Small intestine (tissue), 7 donors: ENCODE measurements around the gene FAM98B. TPM values are rescaled to one million over a fixed set of nuclear protein-coding genes. Genes with fewer than 3 reads are reported as not detected.

Experiments
- DNase-seq, 2 donors: peaks; one replicate each; pipeline versions ENCODE4 v3.0.0 to v3.0.0-alpha.2; 2013
- FAIRE-seq: peaks from 2 replicates; lab custom pipeline; 2012; peaks lifted over from hg19 to GRCh38; lab: Jason Lieb, UNC
- H3K27ac ChIP-seq, 3 donors: one replicate each; pipeline ENCODE4 v1.5.1; 2013; ENCODE audit warnings: low read length in 2 of 3, mild to moderate bottlenecking in 2 of 3, control low read depth in 1 of 3, inconsistent platforms in 1 of 3, low read depth in 1 of 3, moderate library complexity in 1 of 3
- H3K27me3 ChIP-seq, 3 donors: one replicate each; pipeline ENCODE4 v1.6.1; 2013; ENCODE audit warnings: low read length in 3 of 3, inconsistent platforms in 1 of 3; ENCODE audit not compliant: control insufficient read depth in 3 of 3, insufficient read depth in 3 of 3
- H3K36me3 ChIP-seq, 3 donors: one replicate each; pipeline ENCODE4 v1.6.1; 2013; ENCODE audit warnings: low read length in 3 of 3, inconsistent platforms in 1 of 3, low read depth in 1 of 3, mild to moderate bottlenecking in 1 of 3, moderate library complexity in 1 of 3; ENCODE audit not compliant: control insufficient read depth in 3 of 3, insufficient read depth in 2 of 3
- H3K4me1 ChIP-seq, 3 donors: one replicate each; pipeline ENCODE4 v1.6.1; 2013; ENCODE audit warnings: low read length in 2 of 3, inconsistent platforms in 1 of 3, low read depth in 1 of 3, mild to moderate bottlenecking in 1 of 3, moderate library complexity in 1 of 3; ENCODE audit not compliant: control insufficient read depth in 3 of 3, insufficient read depth in 2 of 3
- H3K4me3 ChIP-seq, 3 donors: one replicate each; pipeline ENCODE4 v1.5.1; 2013; ENCODE audit warnings: low read length in 3 of 3, control low read depth in 1 of 3, inconsistent platforms in 1 of 3, low read depth in 1 of 3, mild to moderate bottlenecking in 1 of 3, moderate library complexity in 1 of 3
- H3K9me3 ChIP-seq, 2 donors: one replicate each; pipeline ENCODE4 v1.6.1; 2013; ENCODE audit warnings: low read depth in 1 of 2, low read length in 1 of 2; ENCODE audit not compliant: control insufficient read depth in 2 of 2, insufficient read depth in 1 of 2
- WGBS, 3 donors: extraction: QIAGEN DNeasy Blood & Tissue Kit; methylation state at CpG; one replicate each; pipeline ENCODE4 v1.1.7; 2013; 5-methylcytosine and 5-hydroxymethylcytosine counted together
- polyA plus RNA-seq, 4 donors: library from polyadenylated mRNA; stranded (reverse) in 3 of 4; unstranded in 1 of 4; fragments of 200-250 nt in 3 of 4; fragments of 120-200 nt in 1 of 4; gene quantifications; one replicate each; pipeline versions ENCODE4 v1.2.1 to v1.2.3, GENCODE V29; 2013
- donor health status: healthy with polysubstance abuse.
- donor health status: control.
- donor health status: control.
- donor health status: Bipolar disorder and iron deficiency.
- donor health status: healthy.

FAM98B gene
- polyA plus RNA-seq, 4 donors, result 5.8 to 33.4 (median 10.8) TPM

DNA sequence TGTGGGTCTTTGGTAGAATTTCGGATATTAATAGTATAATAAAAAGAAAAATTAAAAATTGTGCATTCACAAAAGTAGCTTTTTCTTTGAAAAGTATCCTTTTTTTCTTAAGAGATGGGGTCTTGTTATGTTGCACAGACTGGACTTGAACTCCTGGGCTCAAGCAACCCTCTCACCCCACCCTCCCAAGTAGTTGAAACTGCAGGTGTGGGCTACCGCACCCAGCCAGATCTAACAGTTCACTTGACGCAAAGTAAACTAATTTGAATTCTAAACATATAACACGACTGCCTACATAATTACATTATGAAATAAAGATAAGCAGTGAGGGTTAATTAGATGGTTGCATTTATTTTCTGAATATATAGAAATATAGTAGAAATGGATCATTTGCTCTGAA lies 10.7 kb downstream of the FAM98B start:
- no peaks in the 10 kb centered on the region for H3K27me3 ChIP-seq
- no peak for DNase-seq
- no peaks in the 10 kb centered on the region for H3K4me1 ChIP-seq
- H3K36me3 ChIP-seq, result peaks cover 0 to 2% (median 0%) of the 10 kb centered on the region in 3 donors
- H3K9me3 ChIP-seq, result no peaks in the 10 kb centered on the region
- FAIRE-seq, result no peak
- 55 to 84% (median 63%) methylated on average over 4 of the region's 4 CpGs for WGBS, 3 donors
- no peak overlapping the region for H3K4me3 ChIP-seq
- H3K27ac ChIP-seq, result no peak overlapping the region

DNA sequence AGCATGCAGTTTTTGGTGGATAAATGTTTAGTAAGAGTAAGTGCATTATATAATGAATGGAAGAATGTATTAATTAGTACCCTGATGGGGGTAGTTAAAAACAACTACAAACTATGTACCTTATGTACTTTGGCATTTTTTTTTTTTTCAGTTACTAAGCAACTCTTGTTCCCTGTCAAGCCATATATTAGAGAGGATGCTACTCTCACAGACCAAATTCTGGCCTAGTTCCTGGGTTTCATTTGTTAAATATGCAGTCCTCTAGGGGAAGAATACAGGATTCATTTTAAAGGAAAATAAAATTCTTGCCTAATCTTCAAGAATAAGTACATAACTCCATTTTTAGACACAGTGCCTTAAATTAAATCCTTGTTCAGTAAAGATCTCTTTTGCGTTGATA lies 16.9 kb downstream of the FAM98B start:
- 95 to 97% (median 96%) methylated on average over 1 of the region's 1 CpG for WGBS, 3 donors
- Histone ChIP-seq H3K27ac (no peak overlapping the region), H3K9me3 (no peaks in the 10 kb centered on the region), H3K4me3 (no peak overlapping the region), H3K36me3 (peaks cover 5 to 7% (median 6%) of the 10 kb centered on the region in 3 donors), H3K4me1 (no peaks in the 10 kb centered on the region), H3K27me3 (no peaks in the 10 kb centered on the region)
- FAIRE-seq (no peak), DNase-seq (no peak)

DNA sequence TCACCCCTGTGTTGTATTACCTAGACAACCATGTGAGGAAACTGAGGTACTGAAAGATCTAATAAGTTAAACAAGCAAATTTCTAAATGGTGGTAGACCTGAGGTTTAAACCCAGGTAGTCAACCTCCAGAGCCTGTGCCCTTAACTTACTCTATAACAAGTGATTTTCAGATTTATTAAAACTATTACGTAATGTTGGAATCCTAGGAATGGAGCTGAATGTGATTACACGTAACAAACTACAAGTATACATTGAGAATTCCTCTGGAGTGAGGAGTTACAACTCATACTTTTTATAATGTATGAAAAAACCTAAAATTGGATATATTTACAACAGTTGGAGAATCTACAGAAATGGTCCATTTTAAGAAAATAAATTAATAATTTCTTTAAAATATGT lies 18.0 kb downstream of the FAM98B start:
- Histone ChIP-seq H3K4me1 (no peaks in the 10 kb centered on the region), H3K27me3 (no peaks in the 10 kb centered on the region), H3K36me3 (peaks cover 5 to 11% (median 6%) of the 10 kb centered on the region in 3 donors), H3K9me3 (no peaks in the 10 kb centered on the region), H3K27ac (no peak overlapping the region), H3K4me3 (no peak overlapping the region)
- FAIRE-seq (peak; percentile 68), DNase-seq (no peak)
- 92 to 97% (median 94%) methylated on average over 2 of the region's 2 CpGs for WGBS, 3 donors

DNA sequence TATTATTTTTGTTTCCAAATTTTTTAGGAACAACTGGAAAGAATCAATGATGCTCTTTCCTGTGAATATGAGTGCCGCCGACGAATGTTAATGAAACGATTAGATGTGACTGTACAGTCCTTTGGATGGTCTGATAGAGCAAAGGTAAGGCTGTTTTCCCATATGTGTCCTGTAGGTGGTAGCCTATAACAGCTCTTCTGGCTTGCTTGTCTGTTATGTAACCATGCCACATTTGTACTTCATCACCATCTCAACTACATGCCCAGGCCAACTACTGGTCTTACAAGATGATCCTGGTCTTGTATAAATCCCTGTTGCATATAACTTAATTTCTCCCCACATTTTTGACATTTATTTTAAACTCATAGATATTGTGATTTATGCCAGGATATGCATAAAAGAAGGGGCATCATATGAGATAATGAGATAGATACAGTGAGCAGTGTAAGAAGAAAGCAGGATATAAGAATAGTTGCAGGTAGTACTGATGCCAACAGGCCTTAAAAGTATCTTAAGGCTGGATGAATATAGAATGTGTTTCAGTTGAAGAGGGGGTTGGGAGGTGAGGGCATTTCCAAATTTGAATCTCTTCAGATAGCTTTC lies 20.3 kb downstream of the FAM98B start:
- Histone ChIP-seq H3K4me1 (no peaks in the 10 kb centered on the region), H3K36me3 (peaks cover 5 to 14% (median 10%) of the 10 kb centered on the region in 3 donors), H3K27me3 (no peaks in the 10 kb centered on the region), H3K27ac (no peak overlapping the region), H3K4me3 (no peak overlapping the region), H3K9me3 (no peaks in the 10 kb centered on the region)
- FAIRE-seq (peak; percentile 90), DNase-seq (peak; percentile 68 to 79)
- WGBS, 3 donors, result 33 to 59% (median 52%) methylated on average over 4 of the region's 4 CpGs

DNA sequence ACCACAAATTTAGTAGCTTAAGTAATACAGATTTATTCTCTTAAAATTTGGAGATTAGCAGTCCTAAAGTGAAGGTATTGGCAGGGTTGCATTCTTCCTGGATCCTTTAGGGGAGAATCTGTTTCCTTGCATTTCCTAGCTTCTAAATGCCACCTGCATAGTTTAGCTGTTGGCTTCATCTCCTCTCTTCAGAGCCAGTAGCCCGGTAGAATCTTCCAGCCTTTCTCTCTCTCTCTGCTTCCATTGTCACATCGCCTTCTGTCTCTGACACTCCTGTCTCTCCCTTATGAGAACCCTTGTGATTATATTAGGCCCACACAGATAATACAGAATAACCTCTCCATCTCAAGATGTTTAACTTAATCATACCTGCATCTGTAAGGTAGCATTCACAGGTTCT lies 21.4 kb downstream of the FAM98B start:
- Histone ChIP-seq H3K9me3 (no peaks in the 10 kb centered on the region), H3K27me3 (no peaks in the 10 kb centered on the region), H3K36me3 (peaks cover 5 to 14% (median 10%) of the 10 kb centered on the region in 3 donors), H3K4me3 (no peak overlapping the region), H3K27ac (no peak overlapping the region), H3K4me1 (no peaks in the 10 kb centered on the region)
- DNase-seq, result no peak
- no peak for FAIRE-seq
- 89 to 99% (median 95%) methylated on average over 2 of the region's 2 CpGs for WGBS, 3 donors

DNA sequence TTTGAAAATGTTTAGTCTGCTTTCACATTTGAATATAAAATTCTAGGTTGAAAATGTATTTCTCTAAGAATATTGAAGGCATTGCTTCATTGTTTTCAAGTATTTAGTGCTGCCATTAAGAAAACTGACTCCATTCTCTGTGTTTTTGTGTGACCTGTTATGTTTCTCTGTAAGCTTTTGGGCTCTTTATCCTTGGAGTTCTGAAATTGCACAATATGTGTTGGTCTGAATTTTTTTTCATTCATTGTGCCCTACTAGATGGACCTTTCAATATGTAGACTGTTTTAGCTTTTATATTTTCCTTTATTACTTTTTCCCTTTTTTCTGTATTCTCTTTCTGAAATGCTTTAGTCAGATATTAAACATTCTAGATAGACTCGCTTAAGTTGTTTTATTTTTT lies 22.2 kb downstream of the FAM98B start:
- no peaks in the 10 kb centered on the region for H3K27me3 ChIP-seq
- no peak overlapping the region for H3K27ac ChIP-seq
- no peak for DNase-seq
- no peaks in the 10 kb centered on the region for H3K9me3 ChIP-seq
- 96 to 100% (median 96%) methylated on average over 1 of the region's 1 CpG for WGBS, 3 donors
- FAIRE-seq, result no peak
- H3K4me1 ChIP-seq, result no peaks in the 10 kb centered on the region
- peaks cover 5 to 14% (median 10%) of the 10 kb centered on the region in 3 donors for H3K36me3 ChIP-seq
- H3K4me3 ChIP-seq, result no peak overlapping the region

DNA sequence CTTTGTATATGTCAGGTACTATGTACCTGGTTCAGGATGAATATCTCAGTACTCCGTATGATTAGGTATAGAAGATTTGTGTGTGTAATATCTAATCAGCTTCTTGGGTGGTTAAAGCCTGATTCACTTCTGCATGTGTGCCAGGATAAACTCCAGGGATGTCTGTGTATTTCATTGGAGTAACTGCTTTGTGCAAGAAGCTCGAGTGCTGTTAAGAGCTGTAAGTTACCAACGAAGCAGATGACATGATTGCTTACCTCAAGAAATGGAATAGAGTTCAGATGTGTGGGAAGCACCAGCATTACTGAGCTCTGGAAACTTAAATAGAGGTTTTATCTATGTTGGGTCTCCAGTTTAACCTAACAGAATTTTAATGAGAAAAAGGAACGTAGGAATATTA lies 23.7 kb downstream of the FAM98B start:
- Histone ChIP-seq H3K27ac (no peak overlapping the region), H3K36me3 (peaks cover 5 to 14% (median 14%) of the 10 kb centered on the region in 3 donors), H3K9me3 (no peaks in the 10 kb centered on the region), H3K27me3 (no peaks in the 10 kb centered on the region), H3K4me1 (no peaks in the 10 kb centered on the region), H3K4me3 (no peak overlapping the region)
- WGBS, 3 donors, result 83 to 84% (median 83%) methylated on average over 4 of the region's 4 CpGs
- DNase-seq (no peak), FAIRE-seq (no peak)

DNA sequence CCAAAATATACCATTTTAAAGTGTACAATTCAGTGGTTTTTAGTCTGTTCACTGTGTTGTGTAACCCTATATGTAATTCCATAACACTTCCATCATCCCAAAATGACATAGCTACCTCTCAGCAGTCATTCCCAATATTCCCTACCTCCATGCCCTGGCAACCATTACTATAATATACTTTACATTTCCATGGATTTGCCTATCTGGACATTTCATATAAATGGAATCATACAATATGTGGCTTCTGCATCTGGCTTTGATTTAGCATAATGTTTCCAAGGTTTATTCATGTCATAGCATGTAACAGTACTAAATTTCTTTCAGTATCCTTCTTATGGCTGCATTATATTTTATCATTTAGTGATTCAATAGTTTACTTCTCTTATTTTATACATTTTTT lies 25.3 kb downstream of the FAM98B start:
- no peaks in the 10 kb centered on the region for H3K9me3 ChIP-seq
- no peaks in the 10 kb centered on the region for H3K4me1 ChIP-seq
- no peak overlapping the region for H3K4me3 ChIP-seq
- H3K36me3 ChIP-seq, result peaks cover 5 to 14% (median 14%) of the 10 kb centered on the region in 3 donors
- DNase-seq, result no peak
- no peaks in the 10 kb centered on the region for H3K27me3 ChIP-seq
- no peak overlapping the region for H3K27ac ChIP-seq
- FAIRE-seq, result no peak

DNA sequence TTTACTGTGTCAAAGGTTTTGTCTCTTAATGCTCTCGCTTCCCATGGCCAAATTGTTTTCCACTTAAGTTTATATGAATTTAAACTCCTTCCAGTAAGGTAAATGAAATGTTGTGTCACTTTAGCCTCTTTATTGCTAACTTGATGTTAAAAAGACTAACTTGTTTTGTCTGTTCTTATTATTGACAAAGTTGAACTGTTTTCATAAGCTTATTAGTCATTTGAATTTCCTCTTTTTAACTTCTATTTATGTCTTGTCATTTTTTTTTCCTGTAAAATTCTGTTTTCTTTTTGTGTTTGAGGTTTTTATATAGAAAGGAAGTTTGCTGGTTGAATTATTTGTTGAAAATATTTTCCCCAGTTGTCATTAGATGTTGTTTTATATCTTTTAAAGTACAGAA lies 25.8 kb downstream of the FAM98B start:
- WGBS, 3 donors, result 97 to 100% (median 98%) methylated on average over 1 of the region's 1 CpG
- FAIRE-seq (peak; percentile 41), DNase-seq (no peak)
- no peaks in the 10 kb centered on the region for H3K4me1 ChIP-seq
- H3K9me3 ChIP-seq, result no peaks in the 10 kb centered on the region
- H3K4me3 ChIP-seq, result no peak overlapping the region
- H3K27ac ChIP-seq, result no peak overlapping the region
- H3K27me3 ChIP-seq, result no peaks in the 10 kb centered on the region
- H3K36me3 ChIP-seq, result peaks cover 5 to 11% (median 10%) of the 10 kb centered on the region in 3 donors
